ENCODE measurements around the gene ZNF385B. TPM values are rescaled to one million over a fixed set of nuclear protein-coding genes. Genes with fewer than 3 reads are reported as not detected.

Gene ZNF385B
- total RNA-seq, 1 experiment from 2014 or later: 0.28 TPM

- H3K9me3 ChIP-seq (ENCODE audit: control insufficient read depth, insufficient read depth, low read depth, low read length): no peaks in the 10 kb centered on the region
- no peak for TF ChIP-seq POLR2AphosphoS5 (IDR thresholded peaks at IDR 0.05; ENCODE audit: low read depth, low read length)
- no peak for TF ChIP-seq SIN3A (IDR thresholded peaks at IDR 0.05; ENCODE audit: borderline replicate concordance, insufficient read depth, low read depth, low read length)
- TF ChIP-seq TCF7L2 (IDR thresholded peaks at IDR 0.05; ENCODE audit: low read depth, low read length): no peak
- no peak for TF ChIP-seq CTCF (IDR thresholded peaks at IDR 0.05)
- no peak for TF ChIP-seq REST (IDR thresholded peaks at IDR 0.05; ENCODE audit: insufficient read depth in 1 of 2, low read depth in 2 of 2, low read length in 1 of 2)
- POLR2A ChIA-PET: no interaction called here
- DNase-seq (ENCODE audit: low read depth, low spot score) (no peak), ATAC-seq (no peak; the same call in 1 of the 2 replicates)
- H3K27ac ChIP-seq (ENCODE audit: low read length): no peak overlapping the region
- no TSS peak for BruUV-seq (replicated peaks)
- no peaks in the 10 kb centered on the region for H3K36me3 ChIP-seq (ENCODE audit: control insufficient read depth, insufficient read depth, low read length)
- CTCF ChIA-PET: no interaction called here
- no peaks in the 10 kb centered on the region for H3K4me1 ChIP-seq (ENCODE audit: control insufficient read depth, insufficient read depth, low read length)
- no peak overlapping the region for H3K4me3 ChIP-seq (ENCODE audit: low read depth in 2 of 2, low read length in 2 of 2)
- H3K27me3 ChIP-seq (ENCODE audit: control insufficient read depth, insufficient read depth, low read length): peaks cover 3% of the 10 kb centered on the region
- in situ Hi-C loops (cut with HindIII; ENCODE audit: low pct_unique_long_range_greater_than_20kb, low sequenced_read_pairs): no loop called here
- intact Hi-C loops (cut with micrococcal nuclease; ENCODE audit: unreplicated experiment): no loop called here
Measured at GRCh38 chr2:179876266-179876665, 14.9 kb upstream of the ZNF385B start.

GRCh38 chr2:179875864-179876263, 14.5 kb upstream of the ZNF385B start:
- Histone ChIP-seq H3K27ac (ENCODE audit: low read length) (no peak overlapping the region), H3K4me3 (ENCODE audit: low read depth in 2 of 2, low read length in 2 of 2) (no peak overlapping the region), H3K36me3 (ENCODE audit: control insufficient read depth, insufficient read depth, low read length) (no peaks in the 10 kb centered on the region), H3K4me1 (ENCODE audit: control insufficient read depth, insufficient read depth, low read length) (no peaks in the 10 kb centered on the region), H3K27me3 (ENCODE audit: control insufficient read depth, insufficient read depth, low read length) (peaks cover 5% of the 10 kb centered on the region), H3K9me3 (ENCODE audit: control insufficient read depth, insufficient read depth, low read depth, low read length) (no peaks in the 10 kb centered on the region)
- in situ Hi-C loops (cut with HindIII; ENCODE audit: low pct_unique_long_range_greater_than_20kb, low sequenced_read_pairs): no loop called here
- POLR2A ChIA-PET: no interaction called here
- no TSS peak for BruUV-seq (replicated peaks)
- CTCF ChIA-PET: no interaction called here
- DNase-seq (ENCODE audit: low read depth, low spot score) (no peak), ATAC-seq (no peak)
- TF ChIP-seq POLR2AphosphoS5 (IDR thresholded peaks at IDR 0.05; ENCODE audit: low read depth, low read length) (no peak), CTCF (IDR thresholded peaks at IDR 0.05) (no peak), SIN3A (IDR thresholded peaks at IDR 0.05; ENCODE audit: borderline replicate concordance, insufficient read depth, low read depth, low read length) (no peak), TCF7L2 (IDR thresholded peaks at IDR 0.05; ENCODE audit: low read depth, low read length) (no peak), REST (IDR thresholded peaks at IDR 0.05; ENCODE audit: insufficient read depth in 1 of 2, low read depth in 2 of 2, low read length in 1 of 2) (no peak)
- intact Hi-C loops (cut with micrococcal nuclease; ENCODE audit: unreplicated experiment): no loop called here

Data from Panc1 (cell line).